Measurements from ENCODE around the gene STOM. TPM values are rescaled to one million over a fixed set of nuclear protein-coding genes. Genes with fewer than 3 reads are reported as not detected.
"Not testable (repeated sequence)": the region's sequence is repeated elsewhere in the genome, so short reads cannot be mapped to it uniquely, and the experiment has no call there.

The STOM gene, protein sequence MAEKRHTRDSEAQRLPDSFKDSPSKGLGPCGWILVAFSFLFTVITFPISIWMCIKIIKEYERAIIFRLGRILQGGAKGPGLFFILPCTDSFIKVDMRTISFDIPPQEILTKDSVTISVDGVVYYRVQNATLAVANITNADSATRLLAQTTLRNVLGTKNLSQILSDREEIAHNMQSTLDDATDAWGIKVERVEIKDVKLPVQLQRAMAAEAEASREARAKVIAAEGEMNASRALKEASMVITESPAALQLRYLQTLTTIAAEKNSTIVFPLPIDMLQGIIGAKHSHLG
- 155 TPM for total RNA-seq
- long read RNA-seq, transcript STOM-201 (7 exons, 3,010 nt), result major isoform, 373 of 390 reads
- long read RNA-seq, partial matches to known transcripts, result 11 of 390 reads
- long read RNA-seq, other reads (novel, unspliced or antisense), result 6 of 390 reads

DNA sequence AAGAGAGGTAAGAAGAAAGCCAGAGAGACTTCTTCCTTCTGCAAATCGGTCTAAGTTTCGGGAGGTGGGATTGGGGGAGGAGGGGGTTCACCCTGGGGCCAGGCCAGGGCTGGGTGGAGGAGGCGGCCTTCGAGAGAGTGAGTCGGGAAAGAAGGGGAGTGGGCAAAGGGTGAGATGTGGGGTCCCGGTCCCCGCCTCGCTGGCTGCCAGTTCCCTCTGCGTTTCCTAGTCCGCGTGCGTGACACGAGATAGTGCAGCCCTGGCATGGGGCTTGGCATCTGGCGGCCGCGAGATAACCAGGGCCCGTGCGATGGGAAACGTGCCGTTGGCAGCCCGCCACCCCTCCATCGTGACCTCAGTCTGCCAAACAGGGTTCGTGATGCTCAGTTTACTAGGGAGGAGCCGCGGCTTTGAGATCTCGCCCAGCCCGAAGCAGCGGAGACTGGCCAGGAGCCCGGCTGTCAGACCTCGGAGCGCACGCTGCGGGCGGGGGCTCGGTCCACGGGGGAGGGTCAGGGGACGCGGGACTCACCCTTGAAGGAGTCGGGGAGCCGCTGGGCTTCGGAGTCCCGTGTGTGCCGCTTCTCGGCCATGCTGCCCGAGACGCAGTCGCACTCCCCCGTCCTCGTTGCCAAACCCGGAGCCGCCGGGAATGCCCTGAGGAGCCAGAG lies at the start of gene STOM:
TSS of gene STOM (minus strand) at position 656 of the 671 bp plus-strand sequence. CDS start at position 593, 63 bp downstream.
- peak; percentile 79 for ATAC-seq (ENCODE audit: poor library complexity)
- intact Hi-C loops (cut with DNase I), result loop anchor here (5.0 kb wide), 1 partner anchor 37 kb away; no protein-coding TSS in a partner anchor
- peak; percentile 94 for DNase-seq

DNA sequence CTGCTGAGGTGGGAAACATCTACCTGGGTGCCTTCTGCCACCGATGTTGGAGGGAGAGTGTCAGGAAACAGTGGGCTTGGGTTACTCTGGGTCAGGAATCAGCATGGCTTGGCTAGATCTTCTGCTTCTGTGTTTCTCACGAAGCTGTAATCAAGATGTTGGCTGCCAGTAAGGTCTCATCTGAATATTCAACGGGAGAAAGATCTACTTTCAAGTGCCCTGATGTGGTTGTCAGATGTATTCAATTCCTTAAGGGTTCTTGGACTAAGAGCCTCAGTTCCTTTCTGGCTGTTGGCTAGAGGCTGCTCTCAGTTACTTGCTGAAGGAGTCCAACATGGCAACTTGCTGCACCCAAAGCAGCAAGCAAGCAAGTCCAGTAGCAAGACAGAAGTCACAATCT lies 41.9 kb upstream of the STOM start:
- ATAC-seq (ENCODE audit: poor library complexity), result no peak
- DNase-seq, result no peak
- intact Hi-C loops (cut with DNase I), result no loop called here

DNA sequence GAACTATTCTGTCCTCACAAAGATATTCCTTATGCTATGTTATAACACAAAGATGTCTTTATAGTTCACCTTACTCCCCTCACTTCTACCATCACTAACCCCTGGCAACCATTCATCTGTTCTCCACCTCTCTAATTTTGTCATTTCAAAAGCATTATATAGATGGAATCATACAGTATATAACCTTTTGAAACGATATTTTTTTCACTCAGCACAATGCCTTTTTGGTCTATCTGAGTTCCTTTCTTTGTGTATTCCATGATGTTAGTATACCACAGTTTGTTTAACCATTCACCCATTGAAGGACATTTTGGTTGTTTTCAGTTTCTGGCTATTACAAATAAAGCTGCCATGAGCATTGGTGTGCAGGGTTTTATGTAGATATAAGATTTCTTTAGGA lies 35.8 kb upstream of the STOM start:
- intact Hi-C loops (cut with DNase I), result no loop called here
- DNase-seq, result no peak
- ATAC-seq (ENCODE audit: poor library complexity), result no peak

DNA sequence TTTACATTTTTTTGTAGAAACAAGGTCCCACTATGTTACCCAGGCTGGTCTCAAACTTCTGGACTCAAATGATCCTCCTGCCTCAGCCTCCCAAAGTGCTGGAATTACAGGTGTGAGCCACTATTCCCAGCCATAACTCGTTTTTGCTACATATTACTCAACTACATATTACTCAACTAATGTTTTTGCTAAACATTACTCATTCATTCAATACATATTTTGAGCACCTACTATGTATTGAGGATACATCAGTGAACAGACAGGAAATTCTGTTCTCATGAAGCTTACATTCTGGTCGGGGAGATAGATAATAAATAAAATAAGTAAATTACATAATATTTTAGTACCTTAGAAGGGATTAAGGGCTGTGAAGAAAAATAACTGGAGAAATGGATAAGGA lies 34.9 kb upstream of the STOM start:
- intact Hi-C loops (cut with DNase I), result no loop called here
- DNase-seq, result no peak
- ATAC-seq (ENCODE audit: poor library complexity), result no peak

DNA sequence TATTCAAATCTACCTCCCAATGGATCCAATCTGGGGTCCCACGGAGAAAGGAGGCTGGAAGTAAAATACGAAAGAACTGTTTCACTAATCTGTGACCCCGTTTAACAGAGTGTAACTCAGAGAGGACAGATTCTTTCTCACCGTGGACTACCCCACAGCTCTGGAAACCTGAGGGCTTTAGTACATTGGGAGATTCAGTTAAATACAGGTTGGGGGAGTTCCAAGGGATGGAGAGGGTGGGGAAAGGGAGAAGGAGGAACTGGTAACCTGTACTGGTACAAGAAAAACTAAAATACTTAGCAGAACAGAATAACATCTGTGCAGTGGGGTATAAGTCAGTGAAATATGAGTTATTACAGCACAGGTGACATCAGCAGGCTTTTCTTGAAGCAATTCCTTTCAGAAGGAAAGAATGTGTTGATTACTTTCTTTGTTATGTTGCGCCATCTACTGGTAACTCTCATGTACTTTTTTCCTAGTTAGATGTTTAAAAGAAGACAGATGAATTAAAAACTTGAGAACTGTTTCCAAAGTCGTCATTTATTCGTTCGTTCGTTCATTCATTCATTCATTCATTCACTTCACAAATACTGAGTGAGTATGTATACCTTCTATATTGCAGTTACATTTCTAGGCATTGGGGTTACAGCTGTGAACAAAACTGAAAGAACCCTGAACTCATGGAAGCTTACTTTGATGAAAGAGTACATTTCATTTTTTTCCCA lies 30.0 kb upstream of the STOM start:
- intact Hi-C loops (cut with DNase I), result loop anchor here (5.0 kb wide), 2 partner anchors 83 to 188 kb away; no protein-coding TSS in a partner anchor
- DNase-seq (no peak), ATAC-seq (ENCODE audit: poor library complexity) (peak; percentile 61)

DNA sequence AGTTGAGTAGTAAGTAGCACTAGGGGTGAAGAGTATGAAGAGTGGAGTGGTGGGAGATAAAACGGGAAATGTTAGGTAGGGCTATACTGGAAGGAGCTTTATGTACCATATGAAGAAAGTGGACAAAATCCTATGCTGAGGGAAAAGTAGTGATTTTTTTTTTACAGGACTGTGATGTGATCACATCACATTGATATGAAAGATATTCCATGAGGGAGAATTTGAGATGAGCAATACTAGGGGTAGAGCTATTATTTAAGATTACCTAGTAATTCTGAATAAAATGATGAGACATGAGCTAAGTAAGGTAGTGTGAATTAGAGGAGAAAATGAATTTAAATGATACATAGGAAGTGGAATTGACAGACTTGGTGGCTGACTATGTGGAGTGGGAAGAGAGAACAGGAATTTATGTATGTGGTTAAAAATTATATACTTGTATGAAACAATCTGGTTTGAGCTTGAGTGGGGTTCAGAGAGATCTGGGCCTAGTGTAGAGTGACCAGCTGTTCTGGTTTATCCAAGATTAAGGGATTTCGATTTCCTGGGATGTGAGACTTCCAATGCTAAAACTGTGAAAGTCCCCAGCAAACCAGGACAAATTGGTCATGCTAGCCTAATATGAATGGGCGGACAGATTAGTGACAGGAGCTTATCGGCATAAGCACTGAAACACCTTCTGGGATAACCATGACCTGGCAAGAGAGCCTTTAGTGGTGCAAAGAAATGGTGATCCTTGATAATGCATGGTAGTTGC lies 29.3 kb upstream of the STOM start:
- ATAC-seq (ENCODE audit: poor library complexity), result no peak
- no peak for DNase-seq
- intact Hi-C loops (cut with DNase I), result loop anchor here (5.0 kb wide), 2 partner anchors 82 to 187 kb away; no protein-coding TSS in a partner anchor

DNA sequence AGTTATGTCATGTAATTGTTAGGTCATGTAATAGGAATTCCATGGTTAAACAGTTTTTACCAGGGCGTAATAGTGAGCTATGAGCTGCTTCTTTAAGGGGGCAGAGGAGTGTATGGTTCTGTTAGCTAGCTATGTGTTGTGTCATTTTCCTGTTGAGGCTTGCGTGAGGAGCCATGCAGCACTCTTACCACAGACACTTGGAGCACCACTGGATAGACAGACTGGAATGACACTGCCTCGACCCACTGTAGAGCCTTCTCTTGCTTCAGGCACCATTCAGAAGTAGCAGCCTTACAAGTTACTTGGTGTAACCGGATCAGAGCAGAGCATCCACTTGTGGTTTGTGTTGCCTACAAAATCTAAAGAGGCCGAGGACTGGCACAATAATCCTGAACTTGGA lies 28.3 kb upstream of the STOM start:
- intact Hi-C loops (cut with DNase I), result loop anchor here (5.0 kb wide), 2 partner anchors 81 to 186 kb away; no protein-coding TSS in a partner anchor
- ATAC-seq (ENCODE audit: poor library complexity) (no peak), DNase-seq (no peak)

DNA sequence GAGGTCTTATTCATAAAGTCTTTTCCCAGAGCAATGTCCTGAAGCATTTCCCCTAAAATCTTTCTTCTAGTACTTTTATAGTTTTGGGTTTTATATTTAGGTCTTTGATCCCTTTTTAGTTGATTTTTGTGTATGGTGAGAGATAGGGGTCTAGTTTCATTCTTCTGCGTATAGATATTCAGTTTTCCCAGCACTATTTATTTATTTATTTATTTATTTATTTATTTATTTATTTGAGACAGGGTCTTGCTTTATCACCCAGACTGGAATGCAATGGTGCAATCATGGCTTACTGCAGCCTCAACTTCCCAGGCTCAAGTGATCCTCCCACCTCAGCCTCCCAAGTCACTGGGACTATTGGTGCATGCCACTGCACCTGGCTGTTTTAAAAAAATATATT lies 27.2 kb upstream of the STOM start:
- not testable (repeated sequence) for DNase-seq; ATAC-seq (ENCODE audit: poor library complexity)
- intact Hi-C loops (cut with DNase I), result loop anchor here (5.0 kb wide), 2 partner anchors 80 to 185 kb away; no protein-coding TSS in a partner anchor

DNA sequence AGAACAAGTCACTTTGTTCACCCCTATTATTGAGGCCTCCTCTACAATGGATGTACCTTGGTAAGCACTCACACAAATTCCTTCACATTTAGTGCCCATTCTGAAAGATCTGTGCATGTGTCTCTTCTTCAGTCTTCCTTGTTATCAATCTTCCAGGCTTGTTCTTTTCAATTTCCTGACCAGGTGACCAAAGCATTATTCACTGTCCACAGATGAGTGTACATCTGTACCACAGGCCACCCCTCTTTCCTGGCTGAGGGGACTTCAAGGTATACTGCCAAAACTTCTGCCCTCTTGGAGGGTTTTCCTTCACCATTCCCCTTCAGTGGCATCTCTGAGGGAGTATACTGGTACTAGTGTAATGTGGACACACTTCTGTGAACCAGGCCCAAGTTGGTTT lies 25.5 kb upstream of the STOM start:
- DNase-seq (no peak), ATAC-seq (ENCODE audit: poor library complexity) (no peak)
- intact Hi-C loops (cut with DNase I), result loop anchor here (5.0 kb wide), 2 partner anchors 78 to 183 kb away; no protein-coding TSS in a partner anchor

DNA sequence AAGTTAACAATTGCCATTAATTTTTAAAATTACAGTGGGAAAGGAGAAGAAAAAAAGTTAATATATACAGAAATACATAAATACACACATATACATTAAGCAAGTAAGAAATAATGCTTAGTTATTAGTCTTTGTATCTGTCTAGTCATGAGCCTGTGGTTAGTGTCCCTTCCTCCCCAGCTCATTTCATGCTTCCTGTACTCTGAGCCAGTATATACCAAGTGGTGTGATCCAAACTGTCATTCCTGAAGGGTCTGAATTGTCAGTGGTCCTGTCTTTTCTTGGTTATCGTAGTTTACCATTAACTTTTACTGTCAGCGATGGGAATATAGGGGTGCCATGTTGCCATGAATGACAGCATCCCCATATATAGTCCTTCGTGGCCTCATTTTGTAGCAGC lies 24.2 kb upstream of the STOM start:
- DNase-seq (no peak), ATAC-seq (ENCODE audit: poor library complexity) (no peak)
- intact Hi-C loops (cut with DNase I), result no loop called here

DNA sequence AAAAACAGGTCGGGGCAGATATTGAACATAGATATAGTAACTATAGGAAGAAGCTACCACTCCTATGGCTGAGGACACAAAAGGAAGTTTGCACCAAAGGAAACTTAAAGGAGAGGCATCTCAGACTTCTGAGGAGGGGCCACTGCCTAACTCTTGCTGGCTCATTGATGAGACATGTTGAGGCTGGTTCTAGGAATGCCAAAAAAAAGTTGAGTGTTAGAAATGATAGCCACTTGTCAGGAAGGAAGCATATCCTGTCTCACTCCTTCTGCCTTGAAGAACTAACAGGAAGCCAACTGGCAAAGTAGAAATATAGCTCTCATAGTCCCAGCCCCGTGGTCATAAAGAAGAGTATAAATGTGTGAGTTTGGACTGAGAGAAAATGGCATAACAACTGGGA lies 23.3 kb upstream of the STOM start:
- DNase-seq (no peak), ATAC-seq (ENCODE audit: poor library complexity) (no peak)
- intact Hi-C loops (cut with DNase I), result no loop called here

DNA sequence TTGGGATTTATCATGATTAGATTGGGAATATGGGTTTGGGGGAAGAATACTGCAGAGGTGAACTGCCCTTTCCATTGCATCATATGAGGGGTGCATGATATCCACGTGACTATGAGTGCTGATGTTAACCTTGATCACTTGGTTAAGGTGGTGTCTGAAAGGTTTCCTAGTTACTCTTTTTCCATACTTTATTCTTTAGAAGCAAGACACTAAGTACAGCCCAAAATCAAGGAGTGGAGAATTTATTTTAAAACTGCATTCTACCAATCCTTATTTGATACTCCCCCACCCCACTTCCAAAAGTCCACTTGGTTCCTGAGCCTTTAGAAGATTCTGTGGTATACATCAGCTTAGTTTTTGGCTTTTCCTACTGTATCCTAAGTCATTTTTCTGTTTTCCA lies 20.3 kb upstream of the STOM start:
- intact Hi-C loops (cut with DNase I), result no loop called here
- DNase-seq, result no peak
- no peak for ATAC-seq (ENCODE audit: poor library complexity)

DNA sequence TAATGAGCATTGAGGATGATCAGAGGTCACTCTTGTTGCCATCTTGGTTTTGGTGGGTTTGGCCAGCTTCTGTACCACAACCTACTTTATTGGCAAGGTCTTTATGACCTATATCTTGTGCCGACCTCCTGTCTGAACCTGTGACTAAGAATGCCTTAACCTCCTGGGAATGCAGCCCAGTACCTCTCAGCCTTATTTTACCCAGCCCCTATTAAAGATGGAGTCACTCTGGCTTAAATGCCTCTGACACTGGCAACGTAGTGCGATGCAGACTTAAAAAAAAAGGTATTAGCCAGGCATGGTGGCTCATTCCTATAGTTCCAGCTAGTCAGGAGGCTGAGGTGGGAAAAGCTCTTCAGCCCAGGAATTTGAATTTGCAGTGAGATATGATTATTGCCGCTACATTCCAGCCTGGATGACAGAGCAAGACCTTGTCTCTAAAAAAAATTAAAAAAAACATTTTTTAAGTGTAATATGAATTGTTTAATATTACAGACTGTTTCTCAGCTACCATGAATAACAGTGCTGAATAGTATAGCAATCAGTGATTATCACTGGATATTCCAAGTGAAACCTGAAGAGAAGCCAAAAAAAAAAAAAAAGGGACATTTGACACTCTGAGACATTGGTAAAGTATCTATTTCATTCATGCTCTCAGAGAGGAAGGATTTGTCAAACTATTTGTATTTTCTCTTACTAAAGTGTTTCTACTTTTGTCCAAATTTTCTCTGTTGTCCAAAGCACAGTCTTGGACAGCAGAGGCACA lies 18.3 kb upstream of the STOM start:
- DNase-seq (no peak), ATAC-seq (ENCODE audit: poor library complexity) (no peak)
- intact Hi-C loops (cut with DNase I), result no loop called here

DNA sequence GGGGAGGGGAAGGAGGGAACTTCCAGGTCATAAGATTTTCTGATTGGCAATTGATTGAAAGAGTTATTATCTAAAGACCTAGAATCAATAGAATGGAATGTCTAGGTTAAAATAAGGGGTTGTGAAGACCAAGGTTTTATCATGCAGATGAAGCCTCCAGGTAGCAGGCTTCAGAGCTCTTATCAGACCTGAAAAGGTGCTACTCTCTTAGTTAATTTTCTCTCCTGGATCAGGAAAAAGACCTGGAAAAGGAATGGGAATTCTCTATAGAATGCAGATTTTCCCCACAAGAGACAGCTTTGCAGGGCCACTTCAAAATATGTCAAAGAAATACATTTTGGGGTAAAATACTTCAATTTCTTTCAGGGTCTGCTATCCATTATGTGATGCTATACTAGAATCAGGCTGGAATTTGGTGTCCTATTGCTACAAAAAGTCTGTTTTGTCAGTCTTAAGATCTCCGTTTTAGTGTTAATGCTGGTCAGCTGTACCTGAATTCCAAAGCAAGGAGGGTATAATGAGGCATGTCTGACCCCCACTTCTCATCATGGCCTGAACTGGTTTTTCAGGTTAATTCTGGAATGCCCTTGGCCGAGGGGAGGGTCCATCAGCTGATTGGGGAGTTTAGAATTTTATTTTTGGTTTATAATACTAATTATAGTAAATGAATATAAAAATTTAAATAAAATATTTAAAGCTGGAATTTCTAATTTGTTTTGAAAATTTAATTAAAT lies 16.6 kb upstream of the STOM start:
- intact Hi-C loops (cut with DNase I), result no loop called here
- ATAC-seq (ENCODE audit: poor library complexity), result no peak

DNA sequence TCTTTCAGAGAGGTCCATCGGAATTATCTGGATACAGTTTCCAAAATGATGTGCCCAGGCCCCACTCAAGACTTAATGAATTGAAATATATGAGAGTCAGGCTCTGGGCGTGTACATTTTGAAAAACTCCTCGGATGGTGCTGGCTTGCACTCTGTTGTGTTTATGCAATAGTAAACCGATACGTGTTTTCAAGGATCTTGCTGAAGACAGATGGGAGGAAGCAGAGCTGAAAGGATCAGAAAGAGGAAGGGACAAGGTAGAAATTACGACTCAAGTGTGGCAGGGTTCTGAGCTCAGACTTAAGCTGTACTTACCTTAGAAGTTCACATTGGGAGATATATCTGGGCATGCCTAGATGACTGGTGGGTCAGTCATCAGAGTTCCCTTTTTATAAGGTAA lies 13.7 kb upstream of the STOM start:
- DNase-seq, result no peak
- no peak for ATAC-seq (ENCODE audit: poor library complexity)
- intact Hi-C loops (cut with DNase I), result no loop called here

More for the DNA sequence above, 16.6 kb upstream of the STOM start:
- no peak for DNase-seq

DNA sequence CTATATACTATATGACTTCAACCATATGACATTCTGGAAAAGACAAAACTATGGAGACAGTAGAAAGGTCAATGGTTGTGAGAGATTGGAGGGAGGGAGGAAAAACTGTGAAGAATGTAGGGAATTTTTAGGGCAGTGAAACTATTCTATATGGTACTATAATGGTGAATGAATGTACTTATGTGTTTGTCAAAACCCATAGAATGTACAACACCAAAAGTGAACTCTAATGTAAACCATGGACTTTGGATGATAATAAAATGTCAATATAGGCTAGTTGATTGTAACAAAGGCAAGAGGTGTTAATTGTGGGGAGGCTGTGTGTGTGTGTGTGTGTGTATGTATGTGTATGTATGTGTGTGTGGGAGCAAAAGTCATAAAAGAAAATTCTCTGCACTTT lies 10.8 kb upstream of the STOM start:
- intact Hi-C loops (cut with DNase I), result no loop called here
- DNase-seq (no peak), ATAC-seq (ENCODE audit: poor library complexity) (no peak)

DNA sequence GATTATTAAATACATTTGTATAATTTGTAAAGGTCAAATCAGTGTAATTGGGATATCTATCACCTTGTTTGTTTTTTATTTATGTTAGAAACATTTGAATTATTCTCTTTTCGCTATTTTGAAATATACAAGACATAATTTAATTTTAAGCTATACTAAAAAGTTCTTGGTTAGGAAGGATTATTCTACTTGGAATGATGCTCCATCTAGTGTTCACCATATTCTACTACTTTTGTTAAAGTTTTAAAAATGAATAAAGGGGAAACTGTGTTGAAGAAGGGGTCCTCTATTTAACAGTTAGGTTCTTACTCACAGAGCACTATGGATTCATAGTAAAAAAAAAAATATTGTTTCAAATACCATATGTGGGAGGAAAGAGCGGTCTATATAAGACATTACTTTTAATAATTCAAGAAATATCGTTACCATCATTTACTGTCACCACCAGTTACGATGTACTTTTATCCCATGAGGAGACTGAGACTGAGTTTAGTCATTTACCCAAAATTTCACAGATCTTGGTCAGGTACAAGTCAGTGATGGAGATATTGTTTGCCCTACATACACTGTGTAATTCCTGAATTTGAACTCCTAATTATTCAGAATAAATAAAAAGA lies 6.3 kb upstream of the STOM start:
- intact Hi-C loops (cut with DNase I), result loop anchor here (5.0 kb wide), 1 partner anchor 59 kb away; no protein-coding TSS in a partner anchor
- DNase-seq (no peak), ATAC-seq (ENCODE audit: poor library complexity) (no peak)
